ENCODE measurements around the gene LDLRAD4. TPM values are rescaled to one million over a fixed set of nuclear protein-coding genes. Genes with fewer than 3 reads are reported as not detected.
A peak's percentile ranks its signal among the peaks of the same experiment; 100 is the strongest.

Gene LDLRAD4
- total and polyA plus RNA-seq, 8 donors = 14.1 to 26.6 (median 18.8) TPM

DNA sequence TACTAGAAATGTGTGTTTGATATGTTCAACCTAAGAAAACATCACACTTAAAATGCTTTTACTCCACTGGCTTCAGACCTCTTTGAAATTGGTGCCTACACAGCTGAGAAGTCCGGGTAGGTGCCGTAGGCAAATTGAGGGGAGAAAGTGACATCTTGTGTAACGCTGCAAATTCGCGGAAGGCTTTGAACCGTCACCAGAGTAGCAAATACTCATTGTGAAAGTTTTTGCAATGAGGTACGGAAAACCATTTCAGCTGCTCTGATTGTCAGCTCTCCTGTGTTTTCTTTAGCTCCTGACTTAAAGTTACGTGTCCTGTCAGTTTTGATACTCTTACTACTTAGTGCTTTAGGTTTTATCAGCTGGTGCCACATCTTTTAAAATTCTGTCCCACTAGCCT lies 283.3 kb downstream of the LDLRAD4 start:
- H3K4me3 ChIP-seq = no peak overlapping the region
- intact Hi-C loops (cut with DNase I) = no loop called here
- no peak for TF ChIP-seq CTCF (IDR thresholded peaks at IDR 0.05)
- H3K36me3 ChIP-seq = no peaks in the 10 kb centered on the region
- ATAC-seq (peak; percentile 37), DNase-seq (peak in 1 of 4 donors; percentile 31)
- H3K9me3 ChIP-seq = no peaks in the 10 kb centered on the region
- peaks cover 12 to 16% of the 10 kb centered on the region in 2 donors for H3K4me1 ChIP-seq
- no peaks in the 10 kb centered on the region for H3K27me3 ChIP-seq
- peak overlapping the region in 1 of 2 donors; percentile 33 for H3K27ac ChIP-seq

DNA sequence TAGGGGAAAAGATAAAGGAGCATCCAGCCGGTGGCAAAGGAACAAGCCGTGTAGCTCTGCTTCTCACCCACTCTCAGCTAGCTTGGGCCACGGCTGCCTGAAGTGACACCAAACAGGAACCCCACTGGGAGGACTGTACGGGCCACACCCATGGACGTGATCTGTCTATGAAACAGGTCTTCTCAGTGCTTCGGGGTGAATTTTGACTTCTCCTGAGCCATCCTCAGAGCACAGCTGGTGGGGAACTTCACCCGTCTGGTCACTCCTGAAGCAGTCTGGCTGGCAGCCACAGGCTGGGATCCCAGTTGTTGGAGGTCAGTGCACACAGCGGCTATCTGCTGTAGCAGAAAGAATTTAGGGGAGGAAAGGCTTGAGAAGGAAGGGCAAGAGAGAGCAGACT lies 284.0 kb downstream of the LDLRAD4 start:
- Histone ChIP-seq H3K27me3 (no peaks in the 10 kb centered on the region), H3K4me1 (peaks cover 12 to 16% of the 10 kb centered on the region in 2 donors), H3K36me3 (no peaks in the 10 kb centered on the region), H3K9me3 (no peaks in the 10 kb centered on the region), H3K27ac (no peak overlapping the region), H3K4me3 (no peak overlapping the region)
- no peak for TF ChIP-seq CTCF (IDR thresholded peaks at IDR 0.05)
- DNase-seq = peak in 1 of 4 donors; percentile 21
- no peak for ATAC-seq
- intact Hi-C loops (cut with DNase I) = no loop called here

DNA sequence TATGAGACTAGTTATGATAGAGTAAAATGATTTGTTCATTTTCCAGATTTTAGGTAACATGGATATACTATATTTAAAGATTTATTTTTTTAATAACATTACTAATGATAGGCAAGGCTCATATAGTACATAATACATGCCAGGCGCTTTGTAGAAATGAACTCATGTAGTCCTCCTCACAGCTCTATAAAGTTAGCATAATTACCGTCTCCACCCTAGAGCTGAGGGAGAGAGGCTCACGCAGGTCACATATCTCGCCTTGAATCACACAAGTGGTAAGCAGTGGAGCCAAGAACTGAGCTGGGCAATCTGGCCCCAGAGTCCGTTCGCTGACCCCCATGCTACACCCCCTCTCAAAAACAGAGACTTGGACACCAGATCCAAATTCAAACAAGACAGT lies 285.3 kb downstream of the LDLRAD4 start:
- Histone ChIP-seq H3K27ac (no peak overlapping the region), H3K27me3 (no peaks in the 10 kb centered on the region), H3K36me3 (no peaks in the 10 kb centered on the region), H3K4me1 (peaks cover 12 to 16% of the 10 kb centered on the region in 2 donors), H3K4me3 (no peak overlapping the region), H3K9me3 (no peaks in the 10 kb centered on the region)
- ATAC-seq (no peak), DNase-seq (no peak)
- intact Hi-C loops (cut with DNase I) = no loop called here
- no peak for TF ChIP-seq CTCF (IDR thresholded peaks at IDR 0.05)

GRCh38 chr18:13505780-13506345 lies 287.3 kb downstream of the LDLRAD4 start:
- ATAC-seq (no peak), DNase-seq (no peak)
- no peak for TF ChIP-seq CTCF (IDR thresholded peaks at IDR 0.05)
- Histone ChIP-seq H3K9me3 (no peaks in the 10 kb centered on the region), H3K4me3 (no peak overlapping the region), H3K36me3 (no peaks in the 10 kb centered on the region), H3K27me3 (no peaks in the 10 kb centered on the region), H3K27ac (no peak overlapping the region), H3K4me1 (peaks cover 10 to 12% of the 10 kb centered on the region in 2 donors)
- intact Hi-C loops (cut with DNase I) = no loop called here

DNA sequence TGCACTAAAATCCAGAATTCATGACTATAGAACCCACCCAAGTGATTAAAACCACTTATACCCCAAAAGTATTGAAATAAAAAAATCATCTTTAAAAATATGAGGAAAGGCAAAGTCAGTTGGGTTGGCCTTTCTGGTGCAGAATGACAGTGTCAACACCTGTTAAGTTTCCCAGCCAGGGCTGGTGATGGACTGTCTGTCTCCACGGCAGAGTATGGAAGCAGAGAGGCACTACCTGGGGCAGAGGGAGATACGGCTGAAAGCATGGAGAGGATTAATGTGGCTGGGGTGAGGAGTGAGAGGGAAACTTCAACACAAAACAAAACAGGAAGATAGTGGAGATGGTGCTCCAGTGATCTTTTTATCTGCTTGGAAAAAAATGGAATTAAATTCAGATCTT lies 292.0 kb downstream of the LDLRAD4 start:
- no peak overlapping the region for H3K27ac ChIP-seq

More for the DNA sequence above, 292.0 kb downstream of the LDLRAD4 start:
- H3K4me1 ChIP-seq = no peaks in the 10 kb centered on the region
- H3K4me3 ChIP-seq = no peak overlapping the region
- H3K9me3 ChIP-seq = no peaks in the 10 kb centered on the region
- no peak for TF ChIP-seq CTCF (IDR thresholded peaks at IDR 0.05)
- H3K36me3 ChIP-seq = no peaks in the 10 kb centered on the region
- no peak for ATAC-seq
- intact Hi-C loops (cut with DNase I) = no loop called here
- no peaks in the 10 kb centered on the region for H3K27me3 ChIP-seq
- no peak for DNase-seq
